Gastroesophageal sphincter (tissue), 3 donors: Measurements from ENCODE around the gene DUOX2.

Source experiments
- POLR2AphosphoS5 ChIP-seq: sonication (generic); formaldehyde crosslinking; IDR thresholded peaks from one replicate; pipeline ENCODE4 v1.6.1; 2017; ENCODE audit warnings: antibody characterized with exemption
- TF ChIP-seq, protein P1 (sequence below), 4 experiments: fragments of 200-600 bp in 2 of 4; fragments of 450-650 bp in 2 of 4; sonication (generic) in 1 of 4; IDR thresholded peaks; one replicate each; pipeline ENCODE4 v1.5.1; 2017 to 2019; ENCODE audit warnings: antibody characterized with exemption in 4 of 4, mild to moderate bottlenecking in 2 of 4, moderate library complexity in 2 of 4

DNA sequence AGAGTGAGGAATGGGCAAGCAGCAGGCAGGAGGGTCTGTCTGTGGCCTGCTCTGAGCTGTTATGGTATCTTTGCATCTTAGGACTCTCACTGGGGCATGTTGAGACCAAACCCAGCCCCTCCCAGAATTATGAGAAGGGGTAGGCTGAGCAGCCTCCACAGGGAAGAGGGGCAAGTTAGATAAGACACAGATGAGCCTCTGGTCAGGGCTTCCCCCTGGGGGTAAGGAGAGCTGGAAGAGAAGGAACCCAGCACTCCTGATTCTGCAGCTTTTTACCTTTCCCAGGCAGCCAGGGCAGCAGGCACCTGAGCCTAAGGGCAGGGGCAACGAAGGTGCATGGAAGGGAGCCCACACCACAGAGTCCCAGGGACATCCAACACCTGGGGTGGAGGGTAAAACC, 35.1 kb upstream of the DUOX2 start:
- TF ChIP-seq, protein P1, sequence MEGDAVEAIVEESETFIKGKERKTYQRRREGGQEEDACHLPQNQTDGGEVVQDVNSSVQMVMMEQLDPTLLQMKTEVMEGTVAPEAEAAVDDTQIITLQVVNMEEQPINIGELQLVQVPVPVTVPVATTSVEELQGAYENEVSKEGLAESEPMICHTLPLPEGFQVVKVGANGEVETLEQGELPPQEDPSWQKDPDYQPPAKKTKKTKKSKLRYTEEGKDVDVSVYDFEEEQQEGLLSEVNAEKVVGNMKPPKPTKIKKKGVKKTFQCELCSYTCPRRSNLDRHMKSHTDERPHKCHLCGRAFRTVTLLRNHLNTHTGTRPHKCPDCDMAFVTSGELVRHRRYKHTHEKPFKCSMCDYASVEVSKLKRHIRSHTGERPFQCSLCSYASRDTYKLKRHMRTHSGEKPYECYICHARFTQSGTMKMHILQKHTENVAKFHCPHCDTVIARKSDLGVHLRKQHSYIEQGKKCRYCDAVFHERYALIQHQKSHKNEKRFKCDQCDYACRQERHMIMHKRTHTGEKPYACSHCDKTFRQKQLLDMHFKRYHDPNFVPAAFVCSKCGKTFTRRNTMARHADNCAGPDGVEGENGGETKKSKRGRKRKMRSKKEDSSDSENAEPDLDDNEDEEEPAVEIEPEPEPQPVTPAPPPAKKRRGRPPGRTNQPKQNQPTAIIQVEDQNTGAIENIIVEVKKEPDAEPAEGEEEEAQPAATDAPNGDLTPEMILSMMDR (IDR thresholded peaks at IDR 0.05): no peak
- no peak for TF ChIP-seq POLR2AphosphoS5
